HEK293 (cell line): Measurements from ENCODE around the gene DCST1.

Experiments
- EGR2 ChIP-seq: fragments of 450-650 bp; formaldehyde crosslinking; IDR thresholded peaks from 2 replicates; pipeline ENCODE4 v1.5.1; 2016; ENCODE audit warnings: low read depth, missing biosample characterization, missing genetic modification characterization
- FEZF1 ChIP-seq: fragments of 450-650 bp; formaldehyde crosslinking; IDR thresholded peaks from 2 replicates; pipeline ENCODE4 v1.5.1; 2016; ENCODE audit warnings: missing biosample characterization, missing genetic modification characterization
- KLF16 ChIP-seq: fragments of 450-650 bp; formaldehyde crosslinking; IDR thresholded peaks from 2 replicates; pipeline ENCODE4 v1.5.1; 2017; ENCODE audit warnings: missing biosample characterization, missing genetic modification characterization
- SP7 ChIP-seq: fragments of 450-650 bp; formaldehyde crosslinking; IDR thresholded peaks from 2 replicates; pipeline ENCODE4 v1.5.1; 2016; ENCODE audit warnings: missing biosample characterization, missing genetic modification characterization
- ZBTB48 ChIP-seq: fragments of 450-650 bp; formaldehyde crosslinking; IDR thresholded peaks from 2 replicates; pipeline ENCODE4 v1.5.1; 2016; ENCODE audit warnings: missing biosample characterization, missing genetic modification characterization
- ZEB2 ChIP-seq: fragments of 450-650 bp; formaldehyde crosslinking; IDR thresholded peaks from 2 replicates; pipeline ENCODE4 v1.5.1; 2016; ENCODE audit warnings: missing biosample characterization, missing genetic modification characterization
- ZFP37 ChIP-seq: fragments of 450-650 bp; formaldehyde crosslinking; IDR thresholded peaks from 2 replicates; pipeline ENCODE4 v1.5.1; 2016; ENCODE audit warnings: missing biosample characterization, missing genetic modification characterization
- ZNF138 ChIP-seq: fragments of 450-650 bp; formaldehyde crosslinking; IDR thresholded peaks from 2 replicates; pipeline ENCODE4 v1.5.1; 2016; ENCODE audit warnings: missing biosample characterization, missing genetic modification characterization, borderline replicate concordance
- ZNF146 ChIP-seq: fragments of 450-650 bp; formaldehyde crosslinking; IDR thresholded peaks from 2 replicates; pipeline ENCODE4 v1.5.1; 2016; ENCODE audit warnings: missing biosample characterization, missing genetic modification characterization
- ZNF223 ChIP-seq: fragments of 450-650 bp; formaldehyde crosslinking; IDR thresholded peaks from 2 replicates; pipeline ENCODE4 v1.5.1; 2016; ENCODE audit warnings: missing biosample characterization, missing genetic modification characterization
- ZNF24 ChIP-seq: fragments of 450-650 bp; formaldehyde crosslinking; IDR thresholded peaks from 2 replicates; pipeline ENCODE4 v1.5.1; 2016; ENCODE audit warnings: missing biosample characterization, missing genetic modification characterization
- ZNF324 ChIP-seq: fragments of 450-650 bp; formaldehyde crosslinking; IDR thresholded peaks from 2 replicates; pipeline ENCODE4 v1.5.1; 2016; ENCODE audit warnings: missing biosample characterization, missing genetic modification characterization
- ZNF354C ChIP-seq: fragments of 450-650 bp; formaldehyde crosslinking; IDR thresholded peaks from 2 replicates; pipeline ENCODE4 v1.5.1; 2016; ENCODE audit warnings: missing biosample characterization, missing genetic modification characterization, low read depth, borderline replicate concordance
- ZNF530 ChIP-seq: fragments of 450-650 bp; formaldehyde crosslinking; IDR thresholded peaks from 2 replicates; pipeline ENCODE4 v1.5.1; 2016; ENCODE audit warnings: low read depth, missing biosample characterization, missing genetic modification characterization
- ZNF600 ChIP-seq: fragments of 450-650 bp; formaldehyde crosslinking; IDR thresholded peaks from 2 replicates; pipeline ENCODE4 v1.5.1; 2016; ENCODE audit warnings: missing biosample characterization, missing genetic modification characterization
- ZNF626 ChIP-seq: fragments of 450-650 bp; sonication (Bioruptor Pico); formaldehyde crosslinking; IDR thresholded peaks from 2 replicates; pipeline ENCODE4 v1.5.1; 2018; ENCODE audit warnings: missing biosample characterization, missing genetic modification characterization, inconsistent platforms
- ZNF654 ChIP-seq: fragments of 450-650 bp; formaldehyde crosslinking; IDR thresholded peaks from 2 replicates; pipeline ENCODE4 v1.5.1; 2016; ENCODE audit warnings: low read depth, missing biosample characterization, missing genetic modification characterization
- ZNF660 ChIP-seq: fragments of 450-650 bp; IDR thresholded peaks from 2 replicates; pipeline ENCODE4 v1.5.1; 2018; ENCODE audit warnings: missing biosample characterization, mild to moderate bottlenecking, missing genetic modification characterization
- ZXDB ChIP-seq: fragments of 450-650 bp; formaldehyde crosslinking; IDR thresholded peaks from 2 replicates; pipeline ENCODE4 v1.5.1; 2016; ENCODE audit warnings: missing biosample characterization, missing genetic modification characterization
- TF ChIP-seq, protein P1 (sequence below): sonication (generic); formaldehyde crosslinking; IDR thresholded peaks from 2 replicates; pipeline ENCODE4 v1.8.1; 2022; ENCODE audit warnings: mild to moderate bottlenecking, moderate library complexity, missing genetic modification reagents
- TF ChIP-seq, protein P2 (sequence below): fragments of 450-650 bp; formaldehyde crosslinking; IDR thresholded peaks from 2 replicates; pipeline ENCODE4 v1.5.1; 2016; ENCODE audit warnings: missing biosample characterization, missing genetic modification characterization
- TF ChIP-seq, protein P3 (sequence below): fragments of 450-650 bp; formaldehyde crosslinking; IDR thresholded peaks from 2 replicates; pipeline ENCODE4 v1.5.1; 2016; ENCODE audit warnings: missing biosample characterization, missing genetic modification characterization
- TF ChIP-seq, protein P4 (sequence below): fragments of 450-650 bp; formaldehyde crosslinking; IDR thresholded peaks from 2 replicates; pipeline ENCODE4 v1.5.1; 2016; ENCODE audit warnings: missing biosample characterization, missing genetic modification characterization
- TF ChIP-seq, protein P5 (sequence below): fragments of 450-650 bp; formaldehyde crosslinking; IDR thresholded peaks from 2 replicates; pipeline ENCODE4 v1.5.1; 2017; ENCODE audit warnings: missing biosample characterization, missing genetic modification characterization
- TF ChIP-seq, protein P6 (sequence below): fragments of 450-650 bp; IDR thresholded peaks from 2 replicates; pipeline ENCODE4 v1.5.1; 2018; ENCODE audit warnings: missing biosample characterization, mild to moderate bottlenecking, missing genetic modification characterization
- TF ChIP-seq, protein P7 (sequence below): fragments of 450-650 bp; formaldehyde crosslinking; IDR thresholded peaks from 2 replicates; pipeline ENCODE4 v1.5.1; 2016; ENCODE audit warnings: missing biosample characterization, missing genetic modification characterization

The DCST1 gene

DNA sequence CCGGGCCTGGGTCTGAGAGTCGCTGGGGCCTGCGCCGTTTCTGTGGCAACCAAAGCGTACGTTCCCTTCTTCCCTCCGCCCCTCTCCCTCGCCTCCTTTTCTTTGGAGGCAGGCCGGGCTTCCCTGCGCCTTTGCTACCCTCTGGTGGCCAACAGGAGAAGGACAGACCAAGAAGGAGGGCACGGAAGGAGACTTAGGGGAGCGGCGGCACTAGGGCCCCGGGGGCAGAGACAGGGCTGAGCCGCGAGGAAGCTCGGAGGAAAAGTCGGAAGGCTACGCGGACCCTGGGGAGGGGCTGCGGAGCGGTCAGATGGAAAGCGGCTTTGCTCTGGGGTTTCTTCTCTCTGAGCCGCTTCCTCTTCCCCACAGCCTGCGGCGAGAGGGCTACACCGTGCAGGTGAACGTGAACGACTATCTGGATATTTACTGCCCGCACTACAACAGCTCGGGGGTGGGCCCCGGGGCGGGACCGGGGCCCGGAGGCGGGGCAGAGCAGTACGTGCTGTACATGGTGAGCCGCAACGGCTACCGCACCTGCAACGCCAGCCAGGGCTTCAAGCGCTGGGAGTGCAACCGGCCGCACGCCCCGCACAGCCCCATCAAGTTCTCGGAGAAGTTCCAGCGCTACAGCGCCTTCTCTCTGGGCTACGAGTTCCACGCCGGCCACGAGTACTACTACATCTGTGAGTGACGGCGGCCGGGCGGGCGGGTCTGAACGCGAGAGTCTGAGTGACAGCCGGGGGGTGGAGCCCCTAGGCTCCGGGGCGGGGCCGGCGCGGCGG lies 51.3 kb downstream of the DCST1 start (continued):
- TF ChIP-seq SP7 (tag by site-specific recombination) = peak; percentile 89
- TF ChIP-seq ZNF24 (tag by site-specific recombination) = peak; percentile 94
- TF ChIP-seq ZNF223 (tag by site-specific recombination) = no peak
- no peak for TF ChIP-seq ZNF530 (tag by site-specific recombination)
- 0 out of 2 replicates have a peak, but pooled peaks have one; percentile 2 for TF ChIP-seq ZFP37 (tag by site-specific recombination)
- peak; percentile 29; the same call in 1 of the 2 replicates for TF ChIP-seq FEZF1 (tag by site-specific recombination)
- peak; percentile 96 for TF ChIP-seq ZNF660 (tag by site-specific recombination)
- TF ChIP-seq ZNF600 (tag by site-specific recombination) = peak; percentile 96
- TF ChIP-seq ZNF146 = no peak
- TF ChIP-seq, protein P1, sequence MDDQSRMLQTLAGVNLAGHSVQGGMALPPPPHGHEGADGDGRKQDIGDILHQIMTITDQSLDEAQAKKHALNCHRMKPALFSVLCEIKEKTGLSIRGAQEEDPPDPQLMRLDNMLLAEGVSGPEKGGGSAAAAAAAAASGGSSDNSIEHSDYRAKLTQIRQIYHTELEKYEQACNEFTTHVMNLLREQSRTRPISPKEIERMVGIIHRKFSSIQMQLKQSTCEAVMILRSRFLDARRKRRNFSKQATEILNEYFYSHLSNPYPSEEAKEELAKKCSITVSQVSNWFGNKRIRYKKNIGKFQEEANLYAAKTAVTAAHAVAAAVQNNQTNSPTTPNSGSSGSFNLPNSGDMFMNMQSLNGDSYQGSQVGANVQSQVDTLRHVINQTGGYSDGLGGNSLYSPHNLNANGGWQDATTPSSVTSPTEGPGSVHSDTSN (CRISPR knock-in tag) = 0 out of 2 replicates have a peak, but pooled peaks have one; percentile 79
- TF ChIP-seq ZNF354C = no peak
- TF ChIP-seq ZNF654 (tag by site-specific recombination) = peak; percentile 95
- TF ChIP-seq ZNF324 (tag by site-specific recombination) = peak; percentile 94
- peak; percentile 96 for TF ChIP-seq ZEB2 (tag by site-specific recombination)
- TF ChIP-seq, protein P2, sequence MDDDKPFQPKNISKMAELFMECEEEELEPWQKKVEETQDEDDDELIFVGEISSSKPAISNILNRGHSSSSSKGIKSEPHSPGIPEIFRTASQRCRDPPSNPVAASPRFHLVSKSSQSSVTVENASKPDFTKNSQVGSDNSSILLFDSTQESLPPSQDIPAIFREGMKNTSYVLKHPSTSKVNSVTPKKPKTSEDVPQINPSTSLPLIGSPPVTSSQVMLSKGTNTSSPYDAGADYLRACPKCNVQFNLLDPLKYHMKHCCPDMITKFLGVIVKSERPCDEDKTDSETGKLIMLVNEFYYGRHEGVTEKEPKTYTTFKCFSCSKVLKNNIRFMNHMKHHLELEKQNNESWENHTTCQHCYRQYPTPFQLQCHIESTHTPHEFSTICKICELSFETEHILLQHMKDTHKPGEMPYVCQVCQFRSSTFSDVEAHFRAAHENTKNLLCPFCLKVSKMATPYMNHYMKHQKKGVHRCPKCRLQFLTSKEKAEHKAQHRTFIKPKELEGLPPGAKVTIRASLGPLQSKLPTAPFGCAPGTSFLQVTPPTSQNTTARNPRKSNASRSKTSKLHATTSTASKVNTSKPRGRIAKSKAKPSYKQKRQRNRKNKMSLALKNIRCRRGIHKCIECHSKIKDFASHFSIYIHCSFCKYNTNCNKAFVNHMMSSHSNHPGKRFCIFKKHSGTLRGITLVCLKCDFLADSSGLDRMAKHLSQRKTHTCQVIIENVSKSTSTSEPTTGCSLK (tag by site-specific recombination) = no peak
- TF ChIP-seq, protein P3, sequence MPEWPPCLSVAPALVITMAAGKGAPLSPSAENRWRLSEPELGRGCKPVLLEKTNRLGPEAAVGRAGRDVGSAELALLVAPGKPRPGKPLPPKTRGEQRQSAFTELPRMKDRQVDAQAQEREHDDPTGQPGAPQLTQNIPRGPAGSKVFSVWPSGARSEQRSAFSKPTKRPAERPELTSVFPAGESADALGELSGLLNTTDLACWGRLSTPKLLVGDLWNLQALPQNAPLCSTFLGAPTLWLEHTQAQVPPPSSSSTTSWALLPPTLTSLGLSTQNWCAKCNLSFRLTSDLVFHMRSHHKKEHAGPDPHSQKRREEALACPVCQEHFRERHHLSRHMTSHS (tag by site-specific recombination) = no peak
- TF ChIP-seq EGR2 (tag by site-specific recombination) = no peak; the same call in 1 of the 2 replicates
- TF ChIP-seq, protein P4, sequence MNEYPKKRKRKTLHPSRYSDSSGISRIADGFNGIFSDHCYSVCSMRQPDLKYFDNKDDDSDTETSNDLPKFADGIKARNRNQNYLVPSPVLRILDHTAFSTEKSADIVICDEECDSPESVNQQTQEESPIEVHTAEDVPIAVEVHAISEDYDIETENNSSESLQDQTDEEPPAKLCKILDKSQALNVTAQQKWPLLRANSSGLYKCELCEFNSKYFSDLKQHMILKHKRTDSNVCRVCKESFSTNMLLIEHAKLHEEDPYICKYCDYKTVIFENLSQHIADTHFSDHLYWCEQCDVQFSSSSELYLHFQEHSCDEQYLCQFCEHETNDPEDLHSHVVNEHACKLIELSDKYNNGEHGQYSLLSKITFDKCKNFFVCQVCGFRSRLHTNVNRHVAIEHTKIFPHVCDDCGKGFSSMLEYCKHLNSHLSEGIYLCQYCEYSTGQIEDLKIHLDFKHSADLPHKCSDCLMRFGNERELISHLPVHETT (tag by site-specific recombination) = peak; percentile 78
- TF ChIP-seq, protein P5, sequence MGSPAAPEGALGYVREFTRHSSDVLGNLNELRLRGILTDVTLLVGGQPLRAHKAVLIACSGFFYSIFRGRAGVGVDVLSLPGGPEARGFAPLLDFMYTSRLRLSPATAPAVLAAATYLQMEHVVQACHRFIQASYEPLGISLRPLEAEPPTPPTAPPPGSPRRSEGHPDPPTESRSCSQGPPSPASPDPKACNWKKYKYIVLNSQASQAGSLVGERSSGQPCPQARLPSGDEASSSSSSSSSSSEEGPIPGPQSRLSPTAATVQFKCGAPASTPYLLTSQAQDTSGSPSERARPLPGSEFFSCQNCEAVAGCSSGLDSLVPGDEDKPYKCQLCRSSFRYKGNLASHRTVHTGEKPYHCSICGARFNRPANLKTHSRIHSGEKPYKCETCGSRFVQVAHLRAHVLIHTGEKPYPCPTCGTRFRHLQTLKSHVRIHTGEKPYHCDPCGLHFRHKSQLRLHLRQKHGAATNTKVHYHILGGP (tag by site-specific recombination) = no peak
- peak; percentile 90 for TF ChIP-seq ZBTB48 (tag by site-specific recombination)
- no peak for TF ChIP-seq ZNF626 (tag by site-specific recombination)
- TF ChIP-seq, protein P6, sequence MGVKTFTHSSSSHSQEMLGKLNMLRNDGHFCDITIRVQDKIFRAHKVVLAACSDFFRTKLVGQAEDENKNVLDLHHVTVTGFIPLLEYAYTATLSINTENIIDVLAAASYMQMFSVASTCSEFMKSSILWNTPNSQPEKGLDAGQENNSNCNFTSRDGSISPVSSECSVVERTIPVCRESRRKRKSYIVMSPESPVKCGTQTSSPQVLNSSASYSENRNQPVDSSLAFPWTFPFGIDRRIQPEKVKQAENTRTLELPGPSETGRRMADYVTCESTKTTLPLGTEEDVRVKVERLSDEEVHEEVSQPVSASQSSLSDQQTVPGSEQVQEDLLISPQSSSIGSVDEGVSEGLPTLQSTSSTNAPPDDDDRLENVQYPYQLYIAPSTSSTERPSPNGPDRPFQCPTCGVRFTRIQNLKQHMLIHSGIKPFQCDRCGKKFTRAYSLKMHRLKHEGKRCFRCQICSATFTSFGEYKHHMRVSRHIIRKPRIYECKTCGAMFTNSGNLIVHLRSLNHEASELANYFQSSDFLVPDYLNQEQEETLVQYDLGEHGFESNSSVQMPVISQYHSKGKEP (tag by site-specific recombination) = 0 out of 2 replicates have a peak, but pooled peaks have one; percentile 59
- no peak for TF ChIP-seq ZNF138 (tag by site-specific recombination)
- TF ChIP-seq KLF16 (tag by site-specific recombination) = peak; percentile 66; the same call in 1 of the 2 replicates
- peak; percentile 78 for TF ChIP-seq ZXDB (tag by site-specific recombination)
- TF ChIP-seq, protein P7, sequence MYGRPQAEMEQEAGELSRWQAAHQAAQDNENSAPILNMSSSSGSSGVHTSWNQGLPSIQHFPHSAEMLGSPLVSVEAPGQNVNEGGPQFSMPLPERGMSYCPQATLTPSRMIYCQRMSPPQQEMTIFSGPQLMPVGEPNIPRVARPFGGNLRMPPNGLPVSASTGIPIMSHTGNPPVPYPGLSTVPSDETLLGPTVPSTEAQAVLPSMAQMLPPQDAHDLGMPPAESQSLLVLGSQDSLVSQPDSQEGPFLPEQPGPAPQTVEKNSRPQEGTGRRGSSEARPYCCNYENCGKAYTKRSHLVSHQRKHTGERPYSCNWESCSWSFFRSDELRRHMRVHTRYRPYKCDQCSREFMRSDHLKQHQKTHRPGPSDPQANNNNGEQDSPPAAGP (tag by site-specific recombination) = peak; percentile 81
